Activated T-helper 9 cell treated with anti-CD3 and anti-CD28 coated beads, Interleukin-2, amount 50 U/mL, for 16 hours (primary cell): ENCODE measurements around the gene SP140.
"Not testable (repeated sequence)": the region's sequence is repeated elsewhere in the genome, so short reads cannot be mapped to it uniquely, and the experiment has no call there.

ENCODE experiments used
- DNase-seq: peaks from one replicate; pipeline ENCODE4 v3.0.0-alpha.2; 2020; ENCODE audit warnings: low read depth

The SP140 gene

DNA sequence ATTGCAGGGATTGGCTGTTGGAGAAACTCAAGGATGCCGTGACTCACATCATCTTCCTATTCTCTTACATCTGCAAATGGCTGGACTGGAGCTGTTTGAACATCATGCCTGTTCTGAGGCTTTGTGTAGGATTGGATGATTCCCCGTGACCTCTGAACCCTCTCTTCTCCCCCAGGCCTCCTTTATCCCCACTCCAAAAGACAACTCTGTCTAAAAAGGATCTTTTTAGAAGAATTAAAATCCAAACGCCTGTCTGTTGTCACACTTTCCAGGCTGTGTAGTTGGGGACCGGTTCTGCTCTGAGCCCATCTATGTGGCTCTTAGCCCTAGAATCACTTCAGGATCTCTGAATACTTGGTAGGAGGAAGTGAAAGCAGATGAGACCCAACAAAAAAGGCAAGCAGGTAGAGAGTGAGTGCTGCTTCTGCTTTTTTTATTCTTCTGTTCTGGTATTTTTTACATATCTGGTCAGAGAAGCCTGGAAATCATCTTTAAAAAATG lies 565 bp downstream of the SP140 start:
- DNase-seq: no peak

DNA sequence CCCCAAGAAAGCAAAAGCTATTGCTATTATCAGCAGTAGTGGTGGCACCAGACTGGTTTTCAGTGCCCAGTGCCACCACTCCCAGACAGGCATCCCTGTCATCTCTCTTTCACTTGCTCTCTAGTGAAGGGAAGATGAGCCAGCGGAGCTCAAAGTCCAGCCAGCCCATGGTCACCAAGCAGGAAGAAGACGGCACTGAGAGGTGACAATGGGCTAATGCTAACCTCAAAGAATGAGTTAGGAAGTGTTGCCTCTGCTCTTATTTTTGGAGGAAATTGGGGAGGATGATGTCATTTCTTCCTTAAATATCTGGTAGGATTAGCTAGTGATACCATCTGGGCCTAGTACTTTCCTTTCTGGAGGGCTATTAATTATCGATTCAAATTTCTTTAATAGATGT lies 1.7 kb downstream of the SP140 start:
- DNase-seq: no peak

DNA sequence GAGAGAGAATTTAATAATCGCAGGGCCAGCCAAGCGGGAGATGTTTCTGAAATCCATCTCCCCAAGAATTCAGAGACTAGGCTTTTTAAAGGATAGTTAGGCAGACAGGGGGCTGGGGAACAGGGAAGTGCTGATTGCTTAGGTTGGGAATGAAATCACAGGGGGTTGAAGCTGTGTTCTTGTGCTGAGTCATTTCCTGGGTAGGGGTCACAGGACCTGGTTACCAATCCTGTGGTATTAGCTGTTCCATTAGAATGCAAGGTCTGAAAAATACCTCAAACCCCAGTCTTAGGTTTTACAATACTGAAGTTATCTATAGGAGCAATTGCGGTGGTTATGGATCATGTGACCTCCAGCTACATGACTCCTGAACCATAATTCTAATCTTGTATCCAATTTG lies 4.6 kb downstream of the SP140 start:
- DNase-seq: no peak

DNA sequence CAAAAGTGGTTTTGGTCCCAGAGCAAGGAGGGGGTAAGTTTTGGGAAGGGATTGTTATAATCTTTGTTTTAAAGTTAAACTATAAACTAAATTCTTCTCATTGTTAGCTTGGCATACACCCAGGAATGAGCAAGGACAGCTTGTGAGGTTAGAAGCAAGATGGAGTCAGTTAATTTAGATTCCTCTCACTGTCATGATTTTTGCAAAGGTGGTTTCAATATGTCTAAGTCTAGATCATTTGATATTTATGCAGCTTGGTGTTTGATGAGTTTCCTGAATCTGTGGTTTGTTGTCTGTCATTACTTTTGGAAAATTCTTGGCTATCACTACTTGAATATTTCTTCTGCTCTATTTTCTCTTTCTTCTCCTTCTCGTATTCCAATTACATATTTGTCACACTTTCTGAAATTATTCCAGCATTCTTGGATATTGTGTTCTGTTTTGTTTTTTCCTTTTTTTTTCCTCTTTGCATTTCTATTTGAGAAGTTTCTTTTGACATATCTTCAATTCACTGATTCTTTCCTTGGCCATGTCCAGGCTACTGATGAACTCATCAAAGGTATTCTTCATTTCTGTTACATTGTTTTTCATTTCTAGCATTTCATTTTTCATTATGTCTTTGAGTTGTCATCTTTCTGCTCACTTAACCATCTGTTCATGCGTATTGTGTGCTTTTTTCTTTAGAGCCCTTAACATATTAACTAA lies 5.1 kb downstream of the SP140 start:
- no peak for DNase-seq

DNA sequence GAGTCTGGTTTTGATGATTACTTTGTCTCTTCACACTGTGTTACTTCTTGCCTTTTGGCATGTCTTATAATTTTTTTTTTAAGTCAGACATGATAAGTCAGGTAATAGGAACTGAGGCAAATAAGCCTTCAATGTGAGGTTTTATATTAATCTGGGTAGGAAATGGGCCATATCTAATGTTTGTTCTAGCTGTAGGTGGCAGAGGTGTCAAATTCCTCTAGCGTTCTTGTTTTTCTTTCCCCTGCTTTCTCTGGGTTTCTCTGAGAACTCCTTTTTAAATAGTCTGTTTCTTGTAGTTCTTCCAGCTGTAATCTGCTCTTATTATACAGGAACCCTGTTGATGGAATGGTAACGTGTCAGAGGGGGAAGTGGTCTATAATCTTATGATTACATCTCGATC lies 5.7 kb downstream of the SP140 start:
- no peak for DNase-seq

DNA sequence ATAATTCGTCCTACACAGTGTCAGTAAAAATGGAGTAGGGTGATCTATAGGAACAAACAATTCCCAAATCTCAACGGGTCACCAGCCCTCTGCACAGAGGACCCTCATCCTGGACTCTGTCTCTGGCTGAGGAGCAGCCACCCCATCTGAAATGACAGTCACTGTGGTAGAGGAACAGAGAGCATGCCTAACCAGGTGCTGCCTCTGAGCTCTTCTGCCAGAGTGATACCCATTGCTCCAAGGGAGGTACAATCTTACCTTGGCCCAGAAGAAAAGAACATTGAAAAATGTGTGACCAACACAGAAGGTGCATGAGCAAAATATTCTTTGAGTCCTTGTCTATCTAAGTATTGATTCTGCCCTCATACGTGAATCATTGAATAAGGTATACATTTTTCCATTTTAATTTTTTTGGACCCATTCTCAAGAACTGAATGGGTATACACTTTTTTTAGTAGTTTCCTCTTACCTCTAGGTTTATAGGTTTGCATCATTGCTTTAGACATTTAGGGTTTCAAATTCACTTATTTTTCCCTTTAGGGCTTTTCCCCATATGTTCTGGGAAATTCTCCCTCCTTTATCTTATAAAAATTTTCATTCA lies 8.7 kb downstream of the SP140 start:
- DNase-seq: no peak

DNA sequence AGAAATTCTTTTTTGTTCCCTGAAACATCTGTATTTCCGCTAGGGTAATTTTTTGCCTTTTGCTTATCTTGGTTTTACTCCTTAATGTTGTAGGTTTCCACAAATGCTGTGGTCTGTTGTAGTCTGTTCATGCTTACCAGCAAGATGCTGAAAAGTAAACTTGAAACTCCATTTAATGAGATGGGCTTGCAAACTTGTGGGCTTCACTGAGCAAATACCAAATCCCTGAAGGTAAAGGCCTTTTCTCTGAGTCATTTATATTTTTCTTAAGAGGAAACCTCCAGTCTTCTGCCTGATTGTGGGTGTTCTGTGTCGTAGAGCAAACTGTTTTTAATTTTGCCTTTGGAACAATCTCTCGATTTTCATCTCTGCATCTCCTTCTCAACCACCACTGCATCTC lies 9.3 kb downstream of the SP140 start:
- no peak for DNase-seq

DNA sequence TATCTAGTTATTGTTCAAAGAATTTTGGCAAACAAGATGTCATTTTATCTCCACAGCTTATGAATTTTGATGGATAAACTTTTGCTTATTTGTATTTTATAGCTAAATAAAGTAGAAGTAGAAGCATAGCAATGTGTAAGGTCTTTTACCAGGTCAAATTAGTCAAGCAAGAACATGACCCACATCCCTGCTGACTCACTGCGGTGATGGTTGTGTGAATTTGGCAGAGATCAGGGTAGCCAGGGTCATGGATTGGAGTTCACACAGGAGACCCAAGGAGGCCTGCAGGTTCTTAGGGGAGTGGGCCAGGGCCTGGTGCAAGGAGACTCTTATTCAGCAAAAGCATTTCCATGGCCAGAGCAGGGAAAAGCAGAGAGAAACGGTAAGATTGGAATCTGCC lies 18.7 kb downstream of the SP140 start:
- no peak for DNase-seq

DNA sequence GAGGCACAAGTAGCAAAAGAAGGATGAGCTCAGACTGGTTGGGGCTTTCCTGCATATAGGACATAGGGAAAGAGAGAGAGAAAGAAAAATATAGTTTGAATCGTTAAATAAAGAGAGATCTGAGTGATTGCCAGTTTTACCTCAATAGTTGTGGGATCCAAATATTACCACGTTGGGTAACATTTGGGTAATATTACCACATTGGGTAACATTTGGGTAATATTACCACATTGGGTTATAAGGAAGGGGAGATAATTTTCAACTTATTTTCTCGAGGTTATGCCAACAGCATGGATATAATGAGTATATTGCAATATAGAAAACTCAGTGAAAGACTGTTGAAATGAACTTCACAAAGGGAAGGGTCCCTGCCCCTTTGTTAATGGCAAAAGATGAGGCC lies 20.7 kb downstream of the SP140 start:
- DNase-seq: no peak

DNA sequence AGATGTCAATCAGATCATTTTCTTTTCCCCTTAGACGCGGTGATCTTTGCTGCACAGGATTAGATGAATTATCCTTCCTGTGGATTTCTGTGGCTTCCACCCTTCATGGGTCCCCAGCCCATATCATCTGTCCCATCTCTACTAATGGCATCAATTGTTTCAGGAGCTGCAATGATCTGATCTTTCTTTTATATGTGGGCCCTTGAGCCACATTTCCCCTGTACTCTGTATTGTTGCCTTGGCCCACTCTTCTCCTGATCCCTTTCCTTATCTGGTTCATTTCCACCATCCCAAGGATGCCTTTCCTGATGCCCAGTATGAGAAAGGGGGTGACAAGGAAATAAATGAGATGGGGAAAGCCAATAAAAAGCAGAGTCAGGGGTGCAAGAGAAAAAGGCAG lies 24.7 kb downstream of the SP140 start:
- DNase-seq: no peak

DNA sequence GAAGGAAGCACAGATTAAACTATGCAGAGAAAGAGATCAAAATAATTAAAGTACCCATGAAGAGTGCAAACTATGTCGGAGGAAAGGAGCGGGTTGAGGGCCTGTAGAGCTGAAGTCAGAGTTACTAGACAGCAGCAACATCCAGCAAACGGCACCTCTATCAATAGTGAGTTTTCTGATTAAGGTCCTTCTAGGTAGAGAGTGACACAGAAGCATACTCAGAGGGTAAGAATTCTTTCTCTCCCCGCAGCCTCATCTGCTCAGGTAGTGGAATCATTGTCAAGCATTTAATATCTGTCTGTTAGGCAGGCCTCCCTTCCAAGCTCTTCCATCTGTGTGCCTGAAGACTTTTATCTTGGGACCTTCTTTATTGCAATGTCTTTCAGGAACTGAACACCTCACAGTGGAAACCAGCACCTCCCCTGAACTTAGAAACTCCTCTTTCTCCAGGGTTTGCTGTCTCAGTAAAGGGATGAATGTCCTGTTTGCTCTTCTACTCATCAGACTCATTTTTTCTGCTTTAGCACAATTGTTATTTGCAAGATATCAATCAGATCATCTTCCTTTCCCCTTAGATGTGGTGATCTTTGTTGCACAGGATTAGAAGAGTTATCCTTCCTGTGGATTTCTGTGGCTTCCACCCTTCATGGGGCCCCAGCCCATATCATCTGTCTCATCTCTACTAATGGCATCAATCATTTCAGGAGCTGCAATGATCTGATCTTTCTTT lies 28.8 kb downstream of the SP140 start:
- no peak for DNase-seq

DNA sequence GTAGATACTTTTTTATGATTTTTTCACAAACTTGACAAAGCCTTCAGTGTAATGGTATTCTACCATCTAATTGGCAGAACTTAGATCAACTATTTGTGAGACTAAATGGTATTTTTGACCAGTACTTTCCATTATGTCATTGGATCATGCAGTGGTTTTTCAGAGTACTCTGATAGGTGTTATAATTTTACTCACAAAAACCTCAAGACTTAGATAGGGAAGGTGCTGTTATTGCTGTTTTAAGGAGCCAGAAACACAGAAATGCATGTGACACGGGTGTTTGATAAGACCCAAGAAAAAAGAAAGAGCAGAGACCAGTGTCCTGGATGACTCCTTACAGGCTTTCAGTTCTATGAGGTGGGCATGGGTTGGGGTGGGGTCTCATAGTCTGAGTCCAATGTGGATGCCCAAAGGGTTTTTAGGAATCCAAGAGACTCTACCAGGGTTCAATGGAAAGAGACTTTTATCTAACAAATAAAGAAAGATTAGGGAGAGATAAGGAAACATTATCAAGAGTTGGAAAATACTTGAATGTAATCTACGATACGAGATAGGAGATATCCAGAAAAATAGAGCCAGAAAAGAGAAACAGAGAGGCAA lies 31.3 kb downstream of the SP140 start:
- no peak for DNase-seq

DNA sequence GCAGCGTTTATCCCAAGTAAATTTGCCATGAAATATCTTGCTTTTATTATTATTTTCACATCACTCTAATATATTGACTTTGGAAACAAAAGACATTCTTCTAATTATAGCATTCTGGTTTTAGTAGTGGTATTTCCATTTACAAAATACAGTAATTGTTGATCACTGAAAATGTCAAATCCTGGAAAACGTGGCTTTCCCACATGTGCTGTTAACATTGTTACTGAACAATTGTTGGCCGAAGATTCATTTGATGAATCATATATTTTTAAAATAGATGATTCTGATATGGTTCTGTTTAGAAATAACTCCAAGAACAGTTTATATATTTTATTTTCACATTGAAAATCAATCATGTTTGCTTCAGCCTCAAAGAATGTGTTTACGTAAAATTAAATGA lies 32.9 kb downstream of the SP140 start:
- DNase-seq: no peak

DNA sequence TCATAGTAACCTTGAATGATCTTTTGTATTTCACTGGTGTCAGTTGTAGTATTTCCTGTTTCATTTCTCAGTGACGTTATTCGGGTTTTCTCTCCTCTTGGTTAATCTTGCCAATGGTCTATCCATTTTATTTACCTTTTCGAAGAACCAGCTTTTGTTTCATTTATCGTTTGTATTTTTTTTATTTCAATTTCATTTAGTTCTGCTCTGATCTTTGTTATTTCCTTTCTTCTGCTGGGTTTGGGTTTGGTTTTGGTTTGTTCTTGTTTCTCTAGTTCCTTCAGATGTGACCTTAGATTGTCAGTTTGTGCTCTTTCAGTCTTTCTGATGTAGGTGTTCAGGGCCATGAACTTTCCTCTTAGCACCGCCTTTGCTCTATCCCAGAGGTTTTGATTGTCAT lies 36.7 kb downstream of the SP140 start:
- DNase-seq: no peak

DNA sequence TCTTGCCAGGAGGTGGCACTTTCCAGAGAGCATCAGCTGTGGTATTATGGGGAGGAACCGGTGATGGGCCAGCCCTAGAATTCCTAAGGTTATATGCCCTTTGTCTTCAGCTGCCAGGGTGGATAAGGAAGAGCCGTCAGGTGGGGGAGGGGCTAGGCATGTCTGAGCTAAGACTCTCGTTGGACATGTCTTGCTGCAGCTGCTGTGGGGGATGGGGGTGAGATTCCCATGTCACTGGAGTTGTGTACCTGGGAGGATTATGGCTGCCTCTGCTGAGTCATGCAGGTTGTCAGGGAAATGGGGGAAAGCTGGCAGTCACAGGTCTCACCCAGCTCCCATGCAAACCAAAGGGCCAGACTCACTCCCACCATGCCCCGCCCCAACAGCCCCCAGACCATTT lies 39.4 kb downstream of the SP140 start:
- DNase-seq: not testable (repeated sequence)

DNA sequence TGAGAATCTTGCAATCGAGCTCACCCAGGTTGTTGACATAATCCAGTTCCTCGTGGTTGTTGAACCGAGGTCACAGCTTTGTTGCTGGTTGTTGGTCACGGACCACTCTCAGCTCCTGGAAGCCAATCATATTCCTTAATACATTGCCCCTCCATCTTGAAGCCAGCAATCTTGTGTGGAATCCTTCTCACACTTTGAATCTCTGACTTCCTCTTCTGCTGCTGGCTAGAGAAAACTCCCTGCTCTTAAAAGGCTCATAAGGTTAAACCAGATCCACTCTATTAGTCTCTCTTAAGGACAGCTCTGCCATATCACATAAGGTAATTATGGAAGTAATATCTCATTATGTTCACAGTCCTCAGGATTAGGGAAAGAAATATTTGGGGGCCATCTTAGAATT lies 41.1 kb downstream of the SP140 start:
- no peak for DNase-seq

DNA sequence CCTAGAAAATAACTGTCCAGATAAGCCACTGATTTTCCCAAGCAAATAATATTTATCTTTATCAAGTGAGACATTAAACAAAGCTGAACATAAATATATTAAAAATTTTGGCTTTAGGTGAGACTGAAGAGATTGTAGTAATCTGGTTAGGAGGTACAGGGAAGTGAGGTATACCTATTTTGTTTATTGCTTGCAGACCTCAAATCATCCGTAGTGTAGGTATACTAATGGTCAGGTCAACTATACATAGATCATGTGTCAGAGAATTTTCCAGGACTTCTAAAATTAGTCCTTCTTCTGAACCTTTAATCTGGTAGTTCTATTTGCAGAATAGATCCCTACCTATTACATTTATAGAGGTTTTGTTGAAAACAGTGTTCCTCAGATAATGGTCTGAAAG lies 41.5 kb downstream of the SP140 start:
- DNase-seq: no peak

DNA sequence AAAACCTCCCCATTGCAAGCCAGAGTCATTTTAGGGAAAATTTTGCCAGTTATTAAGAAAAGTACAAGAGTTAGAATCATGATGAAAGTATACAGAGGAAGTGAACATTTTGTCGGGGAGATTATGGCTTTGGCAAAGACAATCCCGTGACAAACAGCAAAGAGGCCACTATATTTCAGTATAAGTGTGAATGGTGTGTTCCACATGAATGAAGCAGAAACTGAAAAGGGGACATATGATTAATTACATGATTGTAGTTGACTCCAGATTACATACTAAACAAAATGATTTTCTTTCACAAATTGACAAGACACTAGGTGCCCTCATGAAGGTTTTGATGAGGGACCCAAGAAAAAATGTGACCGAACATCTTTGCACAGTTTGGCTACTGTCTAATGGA lies 42.0 kb downstream of the SP140 start:
- no peak for DNase-seq

DNA sequence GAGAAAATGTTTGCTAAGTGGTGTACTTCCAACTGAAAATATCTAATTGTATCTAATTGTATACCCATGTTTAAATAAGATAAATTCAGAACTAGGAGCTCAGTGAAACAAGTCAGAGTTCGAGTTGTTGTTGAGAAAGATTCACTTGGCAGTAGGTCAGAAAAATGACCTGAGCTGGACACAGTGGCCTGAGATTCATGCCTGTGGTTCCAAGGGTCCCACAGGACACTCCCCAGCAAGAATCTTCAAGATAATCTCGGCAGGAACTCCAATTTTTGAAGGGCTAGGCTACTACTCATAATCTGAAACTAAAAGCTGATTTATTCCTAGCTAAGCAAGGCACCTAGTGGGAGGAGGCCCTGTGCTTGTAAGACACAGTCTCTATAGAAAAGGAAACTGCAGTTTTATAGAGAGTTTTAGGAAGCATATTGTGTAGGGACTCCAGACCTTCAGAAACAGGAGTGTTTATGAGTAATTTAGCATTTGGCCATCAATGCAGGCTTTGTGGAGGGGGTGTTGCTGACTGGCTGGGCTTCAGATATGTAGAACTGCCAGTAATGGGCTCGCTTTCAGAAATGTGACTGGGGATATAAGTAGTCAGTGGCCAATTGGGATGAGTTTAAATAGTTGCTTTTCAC lies 43.2 kb downstream of the SP140 start:
- no peak for DNase-seq

DNA sequence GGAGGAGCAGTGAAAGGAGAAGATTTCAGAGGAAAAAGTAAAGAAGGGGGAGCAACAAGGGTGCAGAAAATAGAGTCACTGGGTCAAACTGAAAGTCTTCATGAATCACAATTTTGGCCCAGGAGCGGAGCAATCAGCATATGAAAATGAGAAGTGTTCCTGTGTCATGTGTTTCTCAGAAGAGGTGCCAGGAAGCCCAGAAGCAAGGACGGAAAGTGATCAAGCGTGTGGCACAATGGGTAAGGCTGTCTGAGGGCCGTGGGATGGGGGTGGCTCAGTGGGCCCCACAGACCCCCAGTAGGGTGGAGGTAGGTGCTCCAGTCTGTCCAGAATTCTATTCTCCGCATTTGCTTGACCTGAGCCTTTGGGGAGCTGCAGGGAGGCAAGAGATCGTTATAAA lies 44.2 kb downstream of the SP140 start:
- DNase-seq: no peak

DNA sequence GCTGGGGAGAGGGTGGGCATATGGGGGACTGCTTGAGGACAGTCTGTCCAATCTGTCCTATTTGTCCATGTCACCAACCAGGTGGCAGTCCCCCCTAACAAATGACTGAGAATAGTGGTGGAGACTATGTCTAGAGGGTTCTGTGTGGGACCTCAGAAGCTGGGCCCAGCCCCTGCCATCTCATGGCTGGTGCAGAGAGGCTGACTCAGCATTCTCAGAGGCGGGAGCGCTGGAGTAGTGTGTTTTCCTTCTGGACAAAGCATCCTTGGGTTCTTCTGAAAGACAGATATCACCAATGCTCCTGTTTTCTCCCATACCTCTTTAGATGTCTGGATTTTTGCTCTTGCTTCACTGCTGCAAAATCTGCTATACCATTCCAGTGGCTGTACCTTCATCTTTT lies 57.4 kb downstream of the SP140 start:
- no peak for DNase-seq

DNA sequence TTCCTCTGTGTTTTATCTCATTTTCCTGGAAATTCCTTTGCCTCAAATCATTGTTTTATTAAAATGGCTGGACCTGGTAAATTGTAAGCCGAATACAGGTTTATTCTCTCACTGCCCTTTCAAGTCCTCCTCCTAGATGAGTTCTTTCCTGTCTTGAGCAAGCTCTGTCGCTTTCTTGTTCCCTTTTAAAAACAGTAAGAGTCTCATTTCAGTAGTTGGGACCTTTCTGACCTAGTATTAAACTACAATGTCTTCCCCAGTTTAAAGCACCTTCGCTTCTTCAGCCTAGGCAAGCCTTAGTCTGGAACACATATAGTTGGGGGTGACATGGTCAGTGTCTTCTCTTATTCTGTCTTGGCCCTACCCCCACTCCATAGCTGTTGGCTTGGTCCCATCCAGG lies 60.5 kb downstream of the SP140 start:
- DNase-seq: no peak

DNA sequence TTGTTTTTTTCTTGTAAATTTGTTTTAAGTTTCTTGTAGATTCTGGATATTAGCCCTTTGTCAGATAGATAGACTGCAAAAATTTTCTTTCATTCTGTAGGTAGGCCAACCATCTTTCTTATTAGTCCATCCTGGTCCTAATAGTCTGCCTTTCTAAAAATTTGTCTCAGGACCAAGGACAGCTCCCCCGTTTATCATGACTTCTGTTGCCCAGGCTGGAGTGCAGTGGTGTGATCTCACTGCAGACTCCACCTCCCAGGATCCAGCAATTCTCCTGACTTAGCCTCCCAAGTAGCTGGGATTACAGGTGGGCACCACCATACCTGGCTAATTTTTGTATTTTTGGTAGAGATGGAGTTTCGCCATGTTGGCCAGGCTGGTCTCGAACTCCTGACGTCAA lies 63.8 kb downstream of the SP140 start:
- not testable (repeated sequence) for DNase-seq
